ENCODE results near the gene MPP3. TPM values are rescaled to one million over a fixed set of nuclear protein-coding genes. Genes with fewer than 3 reads are reported as not detected.

The MPP3 gene
- total RNA-seq, 1 experiment from 2014 or later: 11.3 TPM

- Mint-ChIP-seq H3K27ac (no peak overlapping the region), H3K9me3 (no peaks in the 10 kb centered on the region), H3K36me3 (0 out of 2 replicates have a peak, but pooled peaks cover under 1% of the 10 kb centered on the region), H3K27me3 (ENCODE audit: low read depth) (no peaks in the 10 kb centered on the region), H3K4me3 (no peak overlapping the region), H3K4me1 (peaks cover 17% of the 10 kb centered on the region)
- ATAC-seq: no peak
- DNase-seq (ENCODE audit: low spot score): no peak
- CTCF ChIA-PET: interaction anchor here (0.6 to 5.4 kb wide), 29 partner anchors 8 to 1151 kb away, joined by 3 to 49 read pairs (median 5); partner anchors contain the start of genes CD300LG, HDAC5 and MPP2
- POLR2A ChIA-PET: interaction anchor here (0.7 kb wide), 1 partner anchor 455 kb away, joined by 7 read pairs; no protein-coding TSS in a partner anchor
- TF ChIP-seq TCF7 (CRISPR knock-in tag; IDR thresholded peaks at IDR 0.05; ENCODE audit: low read depth) (no peak), AFF4 (CRISPR knock-in tag; IDR thresholded peaks at IDR 0.05; ENCODE audit: borderline replicate concordance) (no peak), NFE2L1 (CRISPR knock-in tag; IDR thresholded peaks at IDR 0.05) (no peak), CREM (CRISPR knock-in tag; IDR thresholded peaks at IDR 0.05) (no peak), PREB (CRISPR knock-in tag; IDR thresholded peaks at IDR 0.05; ENCODE audit: borderline replicate concordance) (no peak), GTF2I (CRISPR knock-in tag; conservative IDR thresholded peaks at IDR 0.05) (no peak), PRDM15 (CRISPR knock-in tag; IDR thresholded peaks at IDR 0.05) (no peak), CBFB (CRISPR knock-in tag; IDR thresholded peaks at IDR 0.05; ENCODE audit: low read depth) (no peak), ZSCAN18 (CRISPR knock-in tag; IDR thresholded peaks at IDR 0.05) (no peak), USF2 (CRISPR knock-in tag; IDR thresholded peaks at IDR 0.05) (no peak), SMAD3 (CRISPR knock-in tag; IDR thresholded peaks at IDR 0.05; ENCODE audit: borderline replicate concordance) (no peak), JAZF1 (CRISPR knock-in tag; IDR thresholded peaks at IDR 0.05) (no peak), FOXP4 (CRISPR knock-in tag; IDR thresholded peaks at IDR 0.05) (no peak), ESRRA (CRISPR knock-in tag; IDR thresholded peaks at IDR 0.05; ENCODE audit: borderline replicate concordance) (no peak), GRHL2 (CRISPR knock-in tag; IDR thresholded peaks at IDR 0.05; ENCODE audit: insufficient replicate concordance, severe bottlenecking) (no peak), ZNF281 (CRISPR knock-in tag; IDR thresholded peaks at IDR 0.05) (no peak), ZBTB43 (CRISPR knock-in tag; IDR thresholded peaks at IDR 0.05) (no peak), ZNF219 (CRISPR knock-in tag; IDR thresholded peaks at IDR 0.05; ENCODE audit: borderline replicate concordance) (no peak)
Measured at GRCh38 chr17:43877451-43878155, 44.7 kb upstream of the MPP3 start.
